SHP77 (cell line): ENCODE measurements around the gene BUB1.
"Not testable (repeated sequence)": the region's sequence is repeated elsewhere in the genome, so short reads cannot be mapped to it uniquely, and the experiment has no call there.

Source experiments
- DNase-seq, 2 experiments: peaks; one replicate each; lab custom pipeline; 2025; lab: John Stamatoyannopoulos, UW

Gene BUB1

DNA sequence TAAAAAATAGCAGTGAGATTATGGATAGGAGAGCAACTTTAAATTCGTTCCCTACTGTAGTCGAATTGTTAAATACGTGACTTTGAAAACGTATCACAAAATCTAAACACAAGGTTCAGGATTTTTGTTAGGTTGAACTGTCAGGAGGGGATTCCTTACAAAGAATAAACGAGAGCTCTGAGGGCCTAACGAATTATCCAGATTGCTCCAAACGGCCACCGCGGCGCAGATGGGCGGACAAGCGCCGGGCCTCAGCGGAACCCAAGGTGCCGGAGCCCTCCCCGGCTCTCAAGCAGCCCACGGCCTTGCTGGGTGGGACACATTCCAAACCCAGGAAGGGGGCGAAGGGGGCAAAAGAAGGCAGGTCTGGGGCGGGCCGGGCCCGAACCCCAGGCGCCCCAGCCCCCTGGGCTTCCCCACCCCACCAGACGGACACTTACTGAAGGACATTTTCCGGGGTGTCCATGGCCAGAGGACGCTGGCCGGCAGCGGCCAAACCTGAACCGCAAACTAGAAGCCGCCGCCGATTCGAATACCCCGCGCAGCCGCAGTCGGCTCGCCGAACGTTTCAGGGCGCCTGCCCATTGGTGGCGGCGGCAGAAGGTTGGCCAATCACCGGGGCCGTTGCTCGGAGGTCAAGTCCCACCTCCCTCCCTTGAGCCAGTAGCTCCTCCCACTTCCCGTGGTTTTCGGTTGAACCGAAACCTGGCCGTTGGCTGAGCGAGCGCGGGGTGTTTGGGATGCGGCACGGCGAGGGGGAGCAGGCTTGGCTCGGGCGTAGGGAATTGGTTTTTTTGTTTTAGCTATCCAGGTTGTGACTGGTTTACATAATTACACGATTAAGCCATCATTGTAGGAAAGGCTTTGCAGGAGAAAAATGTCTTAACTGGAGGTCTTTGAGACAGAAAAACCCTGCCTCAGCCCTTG, at the start of gene BUB1:
Gene BUB1, minus strand, starts transcription at position 534 of the 927 bp plus-strand sequence. Its CDS starts 68 bp downstream, at position 466.
- DNase-seq = peak; percentile 95 to 96

DNA sequence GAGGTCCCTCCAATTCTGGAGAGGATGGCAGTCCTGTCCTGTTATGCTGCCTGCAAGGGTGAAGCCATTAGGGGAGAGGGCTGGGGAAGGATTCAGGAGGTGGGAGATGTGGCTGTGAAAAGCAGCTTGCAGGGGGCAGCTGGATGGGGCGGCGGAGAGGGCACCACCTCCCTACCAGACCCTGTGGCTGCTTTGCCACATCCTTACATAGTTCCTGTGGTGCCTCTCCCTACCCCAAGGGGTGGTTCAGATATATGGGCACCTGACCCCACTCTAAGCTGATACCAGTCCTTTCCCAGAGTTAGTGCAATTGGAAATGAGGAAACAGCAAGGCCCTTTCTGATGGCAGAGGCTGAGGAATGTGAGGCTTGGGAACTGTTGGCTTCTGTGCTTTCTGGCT, 48.4 kb upstream of the BUB1 start:
- no peak for DNase-seq

DNA sequence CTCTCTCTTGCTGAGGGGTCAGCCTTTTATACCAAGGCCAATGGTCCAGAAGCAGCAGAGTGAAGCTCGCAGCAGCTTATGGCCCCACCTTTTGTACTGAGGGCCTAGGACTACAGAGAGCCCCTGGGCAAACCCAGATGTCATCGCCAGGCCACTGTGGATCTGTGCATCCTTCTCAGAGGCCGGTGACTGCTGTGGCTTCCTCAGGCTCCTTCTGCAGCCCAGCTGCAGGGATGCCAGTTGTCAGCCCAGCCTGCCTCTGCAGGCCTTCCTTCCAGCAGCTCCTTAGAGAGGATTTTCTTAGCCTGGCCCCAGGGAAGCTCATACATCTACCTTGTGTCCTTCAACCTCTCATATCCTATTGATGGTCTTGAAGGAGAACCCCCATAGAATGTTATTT, 48.0 kb upstream of the BUB1 start:
- DNase-seq = no peak

DNA sequence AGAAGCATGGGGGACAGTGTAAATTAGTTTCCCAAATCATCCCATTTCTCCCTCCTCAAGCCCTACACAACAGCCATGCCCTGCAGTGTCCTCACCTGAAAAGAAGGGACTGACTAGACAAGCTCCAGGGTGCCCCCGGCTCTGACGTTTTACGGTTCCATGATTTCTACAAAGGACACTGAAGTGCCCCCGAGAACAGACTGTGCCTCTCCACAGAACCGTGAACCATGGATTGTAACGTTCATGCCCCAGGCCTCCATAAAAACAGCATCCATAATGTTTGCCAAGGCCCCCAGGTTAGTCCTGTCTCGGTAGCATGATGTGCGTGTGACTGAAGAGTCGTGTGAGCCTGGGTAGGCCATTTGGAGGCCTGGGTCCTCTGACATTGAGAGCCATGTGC, 47.5 kb upstream of the BUB1 start:
- DNase-seq = no peak

DNA sequence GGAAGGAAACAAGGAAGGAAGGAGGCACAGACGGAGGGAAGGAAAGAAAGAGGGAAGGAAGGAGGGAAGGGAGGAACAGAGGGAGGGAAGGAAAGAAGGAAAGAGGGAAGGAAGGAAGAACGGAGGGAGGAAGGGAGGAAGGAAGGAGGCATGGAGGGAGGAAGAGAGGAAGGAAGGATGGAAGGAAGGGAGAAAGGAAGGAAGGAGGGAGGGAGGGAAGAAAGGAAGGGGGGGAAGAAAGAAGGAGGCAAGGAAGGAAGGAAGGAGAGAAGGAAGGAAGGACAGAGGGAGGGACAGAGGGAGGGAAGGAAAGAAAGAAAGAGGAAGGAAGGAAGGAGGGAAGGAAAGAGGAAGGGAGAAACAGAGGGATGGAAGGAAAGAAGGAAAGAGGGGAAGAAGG, 47.0 kb upstream of the BUB1 start:
- no peak for DNase-seq

DNA sequence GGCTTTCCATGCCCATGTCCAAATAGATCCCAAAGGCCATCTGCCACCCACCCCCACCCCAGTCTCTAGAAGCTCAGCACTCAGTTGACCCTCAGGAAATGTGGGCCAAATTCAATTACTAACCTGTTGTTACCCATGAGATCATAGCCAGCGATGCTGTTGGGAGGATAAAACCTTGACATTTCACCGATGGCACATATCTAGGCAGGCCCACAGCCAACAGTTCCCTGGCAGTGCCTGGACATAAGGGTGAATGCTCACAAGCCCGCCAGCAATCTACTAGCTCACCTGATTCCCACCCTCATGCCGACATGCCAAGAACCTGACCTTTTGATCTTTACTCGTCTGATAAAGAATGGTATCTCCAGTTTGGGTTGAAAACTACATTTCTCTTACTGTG, 42.7 kb upstream of the BUB1 start:
- DNase-seq = no peak

DNA sequence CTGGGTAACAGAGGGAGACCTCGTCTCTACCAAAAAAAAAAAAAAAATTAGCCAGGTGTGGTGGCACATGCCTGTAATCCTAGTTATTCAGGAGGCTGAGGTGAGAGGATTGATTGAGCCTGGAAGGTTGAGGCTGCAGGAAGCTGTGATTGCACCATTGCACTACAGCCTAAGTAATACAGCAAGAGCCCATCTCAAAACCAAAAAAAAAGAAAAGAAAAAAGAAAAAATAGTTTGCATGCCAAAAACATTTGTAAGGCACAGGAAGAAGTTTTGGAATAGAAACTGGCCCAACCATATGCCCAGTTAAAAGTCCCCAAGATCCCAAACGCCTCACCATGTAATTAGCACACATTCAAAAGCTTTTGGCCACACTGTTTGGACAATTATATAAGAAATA, 41.1 kb upstream of the BUB1 start:
- DNase-seq = no peak

DNA sequence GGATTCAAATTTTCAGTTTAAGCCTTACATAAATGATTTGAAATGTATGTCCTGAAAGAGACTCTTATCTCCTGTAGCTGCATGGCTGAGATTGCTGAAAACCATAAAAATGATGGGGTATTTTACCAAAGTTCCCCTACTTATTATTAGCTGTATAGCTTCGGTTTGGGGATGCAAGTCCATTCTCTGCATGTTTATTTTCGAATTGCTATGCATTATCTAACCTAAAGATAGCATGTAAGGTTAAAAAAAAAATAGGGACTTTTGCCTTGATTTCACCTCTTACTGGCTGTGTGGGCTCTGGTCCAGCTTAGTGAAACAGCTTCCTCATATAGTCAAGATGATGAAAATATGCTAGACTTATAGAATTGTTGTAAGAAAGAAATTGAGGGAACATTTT, 40.5 kb upstream of the BUB1 start:
- DNase-seq = no peak

DNA sequence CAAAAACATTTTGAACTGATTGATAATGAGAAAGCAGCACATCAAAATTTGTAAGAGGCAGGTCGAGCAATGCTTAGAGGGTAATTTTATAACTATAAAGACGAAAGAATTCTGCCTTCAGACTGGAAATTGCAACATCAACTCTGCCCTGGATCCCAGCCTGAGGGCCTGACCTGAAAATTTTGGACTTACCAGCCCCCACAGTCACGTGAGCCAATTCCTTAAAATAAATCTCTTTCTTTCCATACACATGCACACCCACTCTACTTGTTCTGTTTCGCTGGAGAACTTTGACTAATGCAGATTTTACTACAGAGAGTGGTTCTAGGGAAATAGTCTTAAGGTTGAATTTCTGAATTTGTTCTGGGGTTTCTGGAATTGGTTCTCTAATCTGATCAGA, 39.9 kb upstream of the BUB1 start:
- no peak for DNase-seq

DNA sequence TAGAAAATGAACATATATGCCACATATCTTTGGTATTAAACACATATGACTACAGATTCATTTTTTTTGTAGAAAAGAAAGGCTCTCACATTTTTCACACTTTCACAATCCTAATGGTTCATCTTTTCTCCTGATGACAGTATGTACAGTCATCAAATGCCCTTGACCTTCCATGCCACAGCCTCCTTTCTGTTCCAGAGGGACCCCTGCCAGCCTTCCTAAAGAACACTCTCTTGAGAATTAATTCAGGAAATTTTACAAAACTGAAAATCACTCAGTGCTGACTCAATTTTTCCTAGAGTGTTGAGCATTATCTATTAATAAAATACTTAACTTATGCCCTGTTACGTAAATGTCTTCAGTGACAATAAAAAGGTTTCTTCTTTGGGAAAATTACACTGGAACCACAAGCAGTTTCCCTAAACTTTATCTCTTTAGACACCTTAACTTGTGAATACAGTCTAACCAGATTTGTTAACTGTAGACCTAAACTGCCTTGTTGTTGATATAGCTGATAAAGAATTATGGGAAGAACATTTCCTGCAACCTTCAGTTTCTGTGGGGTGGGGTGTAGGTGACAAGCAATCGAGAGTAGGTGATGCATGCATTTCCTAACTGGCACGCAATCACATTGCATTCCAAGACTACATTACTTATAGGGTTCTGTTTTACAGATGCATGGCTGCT, 39.2 kb upstream of the BUB1 start:
- DNase-seq = no peak

DNA sequence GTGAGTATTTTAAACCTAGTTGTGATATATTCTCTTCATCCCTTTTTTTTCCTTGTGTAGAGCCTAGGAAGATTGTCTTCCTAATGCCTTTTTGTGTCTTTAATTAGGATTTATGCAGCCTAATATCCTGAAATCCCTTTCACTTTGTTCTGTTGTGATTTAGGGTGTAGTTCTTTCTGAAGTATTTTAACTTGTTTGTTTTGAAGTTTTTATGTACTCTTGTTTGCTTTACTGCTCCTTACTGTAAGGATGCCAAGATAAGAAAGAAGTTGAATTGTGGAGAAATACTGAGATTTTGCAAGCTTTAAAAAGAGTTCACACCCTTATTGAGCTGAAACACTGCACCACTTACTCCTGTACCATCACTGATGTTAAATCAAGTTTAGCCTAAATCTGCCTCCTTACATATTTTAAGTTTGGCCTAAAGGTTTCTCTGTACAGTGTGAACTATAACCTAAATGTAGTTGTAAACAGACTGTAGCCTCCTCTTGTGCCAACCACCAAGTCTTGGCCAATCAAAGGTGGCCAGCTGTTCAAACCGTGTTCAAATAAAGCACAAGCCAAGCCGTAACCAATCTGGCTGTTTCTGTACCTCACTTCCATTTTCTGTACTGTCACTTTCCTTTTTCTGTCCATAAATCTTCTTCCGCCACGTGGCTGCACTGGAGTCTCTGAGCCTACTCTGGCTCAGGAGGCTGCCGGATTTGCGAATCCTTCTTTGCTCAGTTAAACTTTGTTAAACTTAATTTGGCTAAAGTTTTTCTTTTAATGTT, 36.8 kb upstream of the BUB1 start:
- DNase-seq = no peak

DNA sequence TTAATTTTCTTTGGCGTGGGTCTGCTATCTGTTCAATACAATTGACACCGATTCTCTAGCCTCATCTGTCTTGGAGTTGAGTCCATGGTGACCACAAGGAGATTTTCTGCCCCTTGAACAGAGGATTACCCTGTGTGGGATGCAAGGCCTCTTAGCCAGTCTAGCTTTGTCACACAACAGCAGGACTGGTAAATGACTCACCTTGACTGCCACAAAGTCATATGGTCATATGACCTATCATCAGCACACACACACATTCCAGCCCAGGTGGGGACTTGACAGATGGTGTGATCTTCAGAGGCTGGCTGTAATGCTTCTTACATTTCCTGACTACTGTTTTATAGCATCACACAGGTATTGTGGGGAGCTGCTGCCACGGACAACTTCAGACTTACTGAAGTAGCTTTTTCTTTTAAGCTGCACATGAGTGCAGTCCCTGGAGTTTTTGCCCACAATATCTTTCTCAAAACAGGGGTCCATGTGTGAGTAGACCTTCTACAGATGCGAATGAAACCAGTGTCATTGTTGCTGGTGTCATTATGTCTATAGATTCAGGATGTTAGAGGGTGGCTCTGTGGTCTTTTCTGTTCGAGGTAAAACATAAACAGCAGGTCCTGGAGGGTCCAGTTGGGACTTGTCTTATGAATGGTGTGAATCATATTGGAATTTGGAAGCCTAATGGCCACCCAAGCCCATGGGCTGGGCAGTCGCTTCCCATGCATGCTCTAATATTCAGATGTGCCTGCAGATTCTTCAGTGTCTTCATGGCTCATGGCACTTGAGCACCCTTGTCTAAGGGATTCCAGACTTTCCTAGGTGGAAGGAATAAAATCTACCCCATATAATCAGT, 35.9 kb upstream of the BUB1 start:
- no peak for DNase-seq

DNA sequence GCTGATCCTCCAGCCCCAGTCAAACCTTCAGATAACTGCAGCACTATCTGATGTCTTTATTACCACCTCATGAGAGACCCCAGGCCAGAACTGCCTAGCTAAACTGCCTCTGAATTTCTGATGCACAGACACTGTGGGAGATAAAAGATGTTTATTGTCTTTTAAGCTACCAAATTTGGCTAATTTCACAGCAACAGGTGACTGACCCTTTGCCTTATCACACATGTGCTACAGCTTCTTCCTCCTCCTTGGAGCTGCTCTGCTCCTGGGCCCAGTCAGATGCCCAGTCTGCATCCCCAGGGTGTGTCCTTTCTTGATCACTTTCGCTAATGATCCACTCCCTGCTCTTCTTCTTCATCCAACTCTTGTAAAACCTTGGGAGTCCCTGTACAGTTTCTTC, 34.9 kb upstream of the BUB1 start:
- DNase-seq = no peak

DNA sequence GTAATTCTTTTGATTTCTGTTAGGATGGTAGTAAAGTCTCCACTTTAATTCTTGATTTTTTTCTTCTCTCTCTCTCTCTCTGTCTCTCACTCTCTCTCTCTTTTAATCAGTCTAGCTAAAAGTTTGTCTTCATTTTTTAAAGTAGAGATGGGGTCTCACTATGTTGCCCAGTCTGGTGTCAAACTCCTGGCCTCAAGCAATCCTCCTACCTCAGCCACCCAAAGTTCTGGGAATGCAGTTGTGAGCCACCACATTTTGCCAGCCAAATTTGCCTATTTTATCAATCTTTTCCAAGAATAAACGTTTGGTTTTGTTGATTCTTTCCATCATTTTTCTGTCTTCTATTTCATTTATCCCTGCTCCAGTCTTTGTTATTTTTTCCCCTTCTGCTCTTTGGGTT, 30.6 kb upstream of the BUB1 start:
- DNase-seq = no peak

DNA sequence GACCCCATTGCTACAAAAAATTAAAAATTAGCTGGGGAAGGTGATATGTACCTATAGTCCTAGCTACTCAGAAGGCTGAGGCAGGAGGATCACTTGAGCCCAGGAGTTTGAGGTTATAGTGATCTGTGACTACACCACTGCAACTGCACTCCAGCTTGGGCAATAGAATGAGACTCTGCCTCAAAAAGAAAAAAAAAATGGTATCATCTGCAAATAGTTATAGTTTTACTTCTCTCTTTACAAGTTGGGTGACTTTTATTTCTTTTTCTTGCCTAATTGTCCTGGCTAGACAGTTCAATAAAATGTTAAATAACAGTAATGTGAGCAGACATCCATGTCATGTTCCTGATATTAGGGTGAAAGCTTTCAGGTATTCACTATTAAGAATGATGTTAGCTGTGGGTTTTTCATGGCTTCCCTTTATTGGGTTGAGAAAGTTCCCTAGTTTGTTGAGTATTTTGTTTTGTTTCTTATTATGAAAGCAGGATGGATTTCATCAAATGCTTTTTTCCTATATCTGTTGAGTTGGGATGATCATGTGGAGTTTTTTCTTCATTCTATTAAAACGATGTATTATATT, 29.6 kb upstream of the BUB1 start:
- no peak for DNase-seq

DNA sequence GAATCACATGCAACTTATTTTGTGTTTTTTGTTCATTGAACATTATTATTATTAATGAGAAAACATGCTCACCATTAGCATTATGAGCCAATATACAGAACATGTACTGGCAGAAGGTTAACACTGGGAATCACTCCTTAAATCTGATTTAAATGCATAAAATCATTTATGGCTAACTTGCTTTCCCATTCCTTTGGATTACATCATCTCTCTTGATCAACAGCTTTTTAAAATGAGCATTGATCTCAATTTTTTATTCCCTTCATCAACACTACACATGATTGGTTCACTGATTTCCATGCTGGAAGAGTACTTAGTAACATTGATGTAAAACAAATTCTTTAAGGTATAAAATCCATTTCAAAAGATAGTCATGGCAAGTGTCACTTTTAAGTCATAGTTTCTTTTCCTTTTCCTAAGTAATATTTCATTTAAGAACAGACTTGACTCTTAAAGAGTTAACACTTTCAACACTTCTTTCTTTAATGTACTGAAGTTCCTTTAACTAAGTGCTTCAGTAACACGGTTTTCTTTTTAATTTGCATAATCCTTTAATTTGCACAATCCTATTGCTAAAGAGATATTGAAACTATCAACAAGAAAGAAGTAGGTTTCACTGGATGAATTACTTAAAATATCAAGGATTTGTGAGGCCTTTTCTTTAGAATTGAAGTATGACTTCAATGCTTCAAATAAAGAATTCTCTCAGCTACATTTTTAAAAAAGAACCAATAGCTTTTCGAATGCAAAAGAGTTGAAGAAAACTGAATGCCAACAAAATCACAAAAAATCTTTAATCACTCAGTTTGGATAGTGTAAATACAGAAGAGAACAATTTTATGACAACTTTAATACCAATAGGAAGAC, 24.9 kb upstream of the BUB1 start:
- no peak for DNase-seq

DNA sequence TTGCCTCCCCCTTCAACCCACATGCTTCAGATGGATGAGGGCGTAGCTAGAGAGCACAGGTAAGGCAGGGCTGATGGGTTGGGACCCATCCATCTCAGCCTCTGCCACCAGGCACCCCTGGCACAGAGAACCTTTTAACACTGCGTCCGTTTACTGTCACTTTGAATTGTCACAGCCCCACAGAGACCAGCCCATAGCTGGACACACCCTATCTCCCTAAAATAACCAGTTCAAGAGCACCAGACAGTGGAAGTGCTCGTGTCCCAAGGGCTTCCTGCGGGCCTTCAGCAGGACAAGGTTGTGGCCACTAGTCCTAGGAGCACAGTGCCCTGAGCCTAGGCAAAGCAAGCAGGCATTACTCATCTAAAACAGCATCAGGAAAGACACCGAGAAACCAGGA, 20.4 kb upstream of the BUB1 start:
- DNase-seq = not testable (repeated sequence)

DNA sequence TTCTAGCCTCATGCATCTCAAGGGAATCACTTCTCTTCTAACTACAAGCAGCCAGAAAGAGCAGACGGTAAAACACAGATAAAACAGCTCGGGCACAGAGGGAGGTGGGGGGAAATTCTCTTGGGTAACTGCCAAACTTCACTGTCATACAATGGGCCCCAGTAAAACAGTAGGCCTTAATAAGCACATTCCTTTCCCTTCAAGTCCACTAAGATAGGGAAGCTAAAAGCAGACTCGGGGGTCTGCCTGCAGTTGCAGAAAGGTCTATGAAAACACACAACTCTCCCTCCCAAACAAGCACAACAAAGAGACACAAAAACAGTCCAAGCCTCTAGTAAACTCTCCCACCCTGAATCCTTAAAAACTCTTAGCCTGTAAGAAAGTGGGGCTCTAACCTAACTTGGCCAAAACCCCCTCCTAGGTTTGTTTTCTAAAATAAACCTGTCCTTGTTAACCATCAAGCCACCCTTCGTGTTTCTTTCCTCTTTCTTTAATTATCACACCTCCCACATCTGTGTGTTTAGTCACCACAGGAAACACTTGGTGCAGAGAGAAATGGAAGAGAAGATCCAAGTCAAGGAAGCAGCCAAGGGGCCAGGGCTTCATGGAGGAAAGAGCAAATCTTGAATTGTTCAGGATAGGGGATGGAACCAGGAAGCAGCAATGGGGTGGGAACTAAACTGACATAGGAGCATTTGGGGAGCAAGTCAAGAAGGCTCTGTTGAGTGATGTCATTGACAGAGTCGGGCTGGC, 17.5 kb upstream of the BUB1 start:
- DNase-seq = not testable (repeated sequence)

DNA sequence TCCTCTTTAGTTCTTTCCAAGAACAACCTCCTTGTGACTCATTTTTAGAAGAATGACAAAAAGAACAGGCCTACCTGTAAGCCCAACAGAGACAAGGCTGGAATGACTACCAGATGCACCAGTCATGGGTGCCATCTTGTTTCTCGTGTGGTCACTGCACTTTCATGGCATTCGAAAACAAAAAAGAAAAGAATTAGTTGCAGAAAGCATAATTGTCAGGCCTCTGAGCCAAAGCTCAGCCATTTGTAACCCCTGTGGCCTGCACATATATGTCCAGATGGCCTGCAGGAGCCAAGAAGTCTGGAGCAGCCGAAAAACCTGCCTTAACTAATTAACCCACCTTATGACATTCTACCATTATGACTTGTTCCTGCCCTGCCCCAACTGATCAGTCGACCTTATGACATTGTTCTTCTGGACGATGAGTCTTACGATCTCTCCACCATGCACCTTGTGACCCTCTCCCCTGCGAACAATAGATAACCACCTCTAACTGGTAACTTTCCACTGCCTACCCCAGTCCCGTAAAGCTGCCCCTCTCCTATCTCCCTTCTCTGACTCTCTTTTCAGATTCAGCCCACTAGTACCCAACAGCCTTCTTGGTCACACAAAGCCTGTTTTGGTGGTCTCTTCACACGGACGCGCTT, 13.9 kb upstream of the BUB1 start:
- DNase-seq = no peak
